MM.1S (cell line): ENCODE data around the gene MAPK7.

Source experiments
- DNase-seq: peaks from one replicate; pipeline ENCODE4 v3.0.0-alpha.2; 2015
- H2AFZ ChIP-seq: fragments of 300-600 bp; sonication (generic); 2 replicates; pipeline ENCODE4 v1.6.0; 2016; ENCODE audit warnings: antibody characterized with exemption, low read length
- H3F3A ChIP-seq: fragments of 300-600 bp; sonication (generic); 2 replicates; pipeline ENCODE4 v1.6.1; 2016; ENCODE audit warnings: mild to moderate bottlenecking, antibody characterized with exemption, low read length, moderate library complexity, mixed read lengths; ENCODE audit not compliant: insufficient read depth
- H3K27ac ChIP-seq: fragments of 300-600 bp; sonication (generic); 2 replicates; pipeline ENCODE4 v1.5.1; 2016; ENCODE audit warnings: mild to moderate bottlenecking, low read length
- H3K27me3 ChIP-seq: fragments of 300-600 bp; sonication (generic); replicated peaks from 2 replicates; pipeline ENCODE4 v1.6.0; 2016; ENCODE audit warnings: low read length; ENCODE audit not compliant: insufficient read depth
- H3K36me3 ChIP-seq: fragments of 300-600 bp; sonication (generic); replicated peaks from 2 replicates; pipeline ENCODE4 v1.6.1; 2016; ENCODE audit warnings: mild to moderate bottlenecking, low read length, mixed read lengths; ENCODE audit not compliant: insufficient read depth
- H3K4me1 ChIP-seq: fragments of 300-600 bp; sonication (generic); 2 replicates; pipeline ENCODE4 v1.6.1; 2016; ENCODE audit warnings: low read length, mixed read lengths
- H3K4me2 ChIP-seq: fragments of 300-600 bp; sonication (generic); 2 replicates; pipeline ENCODE4 v1.6.0; 2016; ENCODE audit warnings: low read depth, low read length
- H3K4me3 ChIP-seq: fragments of 300-600 bp; sonication (generic); 2 replicates; pipeline ENCODE4 v1.5.1; 2016; ENCODE audit warnings: low read length, mixed read lengths
- H3K79me2 ChIP-seq: fragments of 300-600 bp; sonication (generic); 2 replicates; pipeline ENCODE4 v1.6.1; 2016; ENCODE audit warnings: mixed run types, low read length, mixed read lengths
- H3K9ac ChIP-seq: fragments of 300-600 bp; sonication (generic); 2 replicates; pipeline ENCODE4 v1.6.1; 2016; ENCODE audit warnings: low read length, mixed read lengths
- H3K9me2 ChIP-seq: fragments of 300-600 bp; sonication (generic); replicated peaks from 2 replicates; pipeline ENCODE4 v1.6.1; 2016; ENCODE audit warnings: mild to moderate bottlenecking, low read length, mixed read lengths; ENCODE audit not compliant: insufficient read depth
- H3K9me3 ChIP-seq: fragments of 300-600 bp; sonication (generic); replicated peaks from 2 replicates; pipeline ENCODE4 v1.6.1; 2016; ENCODE audit warnings: mild to moderate bottlenecking, low read length, mixed read lengths; ENCODE audit not compliant: insufficient read depth
- H4K20me1 ChIP-seq: fragments of 300-600 bp; sonication (generic); 2 replicates; pipeline ENCODE4 v1.6.1; 2016; ENCODE audit warnings: mild to moderate bottlenecking, low read length, moderate library complexity, mixed read lengths; ENCODE audit not compliant: insufficient read depth
- EZH2 ChIP-seq: fragments of 300-600 bp; sonication (generic); optimal IDR thresholded peaks from 2 replicates; pipeline ENCODE3; 2017; ENCODE audit warnings: low read depth, mild to moderate bottlenecking, antibody characterized with exemption, low read length, mixed read lengths
- EZH2phosphoT487 ChIP-seq: fragments of 300-600 bp; sonication (generic); IDR thresholded peaks from 2 replicates; pipeline ENCODE4 v1.6.1; 2018; ENCODE audit warnings: antibody characterized with exemption, low read length
- TF ChIP-seq, protein P1 (sequence below): fragments of 300-600 bp; sonication (generic); IDR thresholded peaks from 2 replicates; pipeline ENCODE4 v1.5.1; 2016; ENCODE audit warnings: antibody characterized with exemption, low read length, mixed read lengths

MAPK7 gene

DNA sequence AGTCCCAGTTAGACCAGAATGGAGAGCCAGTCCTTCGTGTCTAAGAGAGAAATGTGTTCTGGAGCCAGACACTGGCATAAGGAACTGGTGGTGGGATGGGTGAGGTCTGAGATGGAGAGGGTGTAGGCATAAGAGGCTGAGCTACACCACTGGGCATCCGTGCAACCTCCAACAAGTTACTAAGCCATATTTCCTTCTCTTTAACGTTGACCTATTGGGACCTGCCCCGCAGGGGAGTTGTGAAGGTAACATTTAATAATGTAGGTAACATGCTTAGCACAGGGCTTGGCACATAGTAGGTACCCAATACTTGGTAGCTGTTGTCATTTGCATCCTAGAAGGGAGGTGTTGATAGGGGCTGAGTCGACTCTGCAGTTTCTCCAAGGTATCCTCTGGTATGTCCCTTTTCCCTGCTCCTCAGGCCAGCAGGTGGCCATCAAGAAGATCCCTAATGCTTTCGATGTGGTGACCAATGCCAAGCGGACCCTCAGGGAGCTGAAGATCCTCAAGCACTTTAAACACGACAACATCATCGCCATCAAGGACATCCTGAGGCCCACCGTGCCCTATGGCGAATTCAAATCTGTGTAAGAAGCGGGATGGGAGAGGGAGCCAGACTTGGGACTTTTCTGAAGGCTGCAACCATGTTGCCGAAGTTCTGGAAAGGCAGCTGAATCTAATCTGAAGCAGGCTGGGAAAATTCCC lies 1.2 kb downstream of the MAPK7 start:
- H4K20me1 ChIP-seq, result no peaks in the 10 kb centered on the region
- H3K27ac ChIP-seq, result no peak overlapping the region
- H3K9me3 ChIP-seq, result no peaks in the 10 kb centered on the region
- peaks cover 12% of the 10 kb centered on the region for H3F3A ChIP-seq
- H3K4me3 ChIP-seq, result peak overlapping the region; percentile 97
- no peak overlapping the region for H2AFZ ChIP-seq
- DNase-seq, result no peak
- H3K79me2 ChIP-seq, result peaks cover 12% of the 10 kb centered on the region
- H3K4me1 ChIP-seq, result no peaks in the 10 kb centered on the region; the same call in 1 of the 2 replicates
- no peaks in the 10 kb centered on the region for H3K36me3 ChIP-seq
- no peaks in the 10 kb centered on the region for H3K9me2 ChIP-seq
- peak overlapping the region; percentile 65; the same call in 1 of the 2 replicates for H3K9ac ChIP-seq
- no peaks in the 10 kb centered on the region for H3K27me3 ChIP-seq
- TF ChIP-seq EZH2phosphoT487 (no peak), EZH2 (no peak)
- TF ChIP-seq, protein P1, sequence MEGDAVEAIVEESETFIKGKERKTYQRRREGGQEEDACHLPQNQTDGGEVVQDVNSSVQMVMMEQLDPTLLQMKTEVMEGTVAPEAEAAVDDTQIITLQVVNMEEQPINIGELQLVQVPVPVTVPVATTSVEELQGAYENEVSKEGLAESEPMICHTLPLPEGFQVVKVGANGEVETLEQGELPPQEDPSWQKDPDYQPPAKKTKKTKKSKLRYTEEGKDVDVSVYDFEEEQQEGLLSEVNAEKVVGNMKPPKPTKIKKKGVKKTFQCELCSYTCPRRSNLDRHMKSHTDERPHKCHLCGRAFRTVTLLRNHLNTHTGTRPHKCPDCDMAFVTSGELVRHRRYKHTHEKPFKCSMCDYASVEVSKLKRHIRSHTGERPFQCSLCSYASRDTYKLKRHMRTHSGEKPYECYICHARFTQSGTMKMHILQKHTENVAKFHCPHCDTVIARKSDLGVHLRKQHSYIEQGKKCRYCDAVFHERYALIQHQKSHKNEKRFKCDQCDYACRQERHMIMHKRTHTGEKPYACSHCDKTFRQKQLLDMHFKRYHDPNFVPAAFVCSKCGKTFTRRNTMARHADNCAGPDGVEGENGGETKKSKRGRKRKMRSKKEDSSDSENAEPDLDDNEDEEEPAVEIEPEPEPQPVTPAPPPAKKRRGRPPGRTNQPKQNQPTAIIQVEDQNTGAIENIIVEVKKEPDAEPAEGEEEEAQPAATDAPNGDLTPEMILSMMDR, result no peak
- peak overlapping the region; percentile 77 for H3K4me2 ChIP-seq

- Histone ChIP-seq H3K9me3 (no peaks in the 10 kb centered on the region), H3K79me2 (peaks cover 12% of the 10 kb centered on the region), H3K9me2 (no peaks in the 10 kb centered on the region), H3K4me1 (no peaks in the 10 kb centered on the region; the same call in 1 of the 2 replicates), H3K4me3 (no peak overlapping the region), H3K36me3 (no peaks in the 10 kb centered on the region), H3K9ac (no peak overlapping the region), H3K27ac (no peak overlapping the region), H3K4me2 (no peak overlapping the region), H3F3A (peaks cover 12% of the 10 kb centered on the region), H2AFZ (no peak overlapping the region), H3K27me3 (no peaks in the 10 kb centered on the region), H4K20me1 (no peaks in the 10 kb centered on the region)
- DNase-seq, result no peak
- TF ChIP-seq EZH2 (no peak), EZH2phosphoT487 (no peak)
- TF ChIP-seq, protein P1, result no peak
These were observed 2.4 kb downstream of the MAPK7 start for GRCh38 chr17:19380481-19381301.

- H3K4me3 ChIP-seq, result no peak overlapping the region
- H3K9me2 ChIP-seq, result no peaks in the 10 kb centered on the region
- no peak overlapping the region for H2AFZ ChIP-seq
- no peaks in the 10 kb centered on the region for H3K27me3 ChIP-seq
- peaks cover 12% of the 10 kb centered on the region for H3F3A ChIP-seq
- H3K79me2 ChIP-seq, result peaks cover 12% of the 10 kb centered on the region
- no peaks in the 10 kb centered on the region for H3K9me3 ChIP-seq
- no peak overlapping the region for H3K27ac ChIP-seq
- no peak for DNase-seq
- H3K4me1 ChIP-seq, result no peaks in the 10 kb centered on the region; the same call in 1 of the 2 replicates
- no peaks in the 10 kb centered on the region for H4K20me1 ChIP-seq
- no peak overlapping the region for H3K9ac ChIP-seq
- TF ChIP-seq EZH2phosphoT487 (no peak), EZH2 (no peak)
- TF ChIP-seq, protein P1, result no peak
- H3K36me3 ChIP-seq, result no peaks in the 10 kb centered on the region
- H3K4me2 ChIP-seq, result no peak overlapping the region
These were observed 3.1 kb downstream of the MAPK7 start for GRCh38 chr17:19381361-19381740.
